ENCODE results near the gene RPL13A. TPM values are rescaled to one million over a fixed set of nuclear protein-coding genes. Genes with fewer than 3 reads are reported as not detected.

RPL13A gene
- total RNA-seq, 4 donors from 2014 or later, result 1,462 to 5,863 (median 3,544) TPM

- H3K9me3 ChIP-seq, result no peaks in the 10 kb centered on the region
- DNase-seq, result no peak
- no peaks in the 10 kb centered on the region for H3K36me3 ChIP-seq
- H3K4me3 ChIP-seq, result no peak overlapping the region
- TF ChIP-seq POLR2A (IDR thresholded peaks at IDR 0.05) (no peak), CTCF (IDR thresholded peaks at IDR 0.05) (no peak)
- peak overlapping the region in 1 of 2 donors; percentile 99 for H3K27ac ChIP-seq
- intact Hi-C loops (cut with DNase I; ENCODE audit: low total_unique reads), result no loop called here
- no peaks in the 10 kb centered on the region for H3K27me3 ChIP-seq
- peaks cover 0 to 5% of the 10 kb centered on the region in 2 donors for H3K4me1 ChIP-seq
These were observed 37.0 kb upstream of the RPL13A start for GRCh38 chr19:49450405-49450804.

- Histone ChIP-seq H3K9me3 (no peaks in the 10 kb centered on the region), H3K4me3 (peak within 1 kb of the TSS; percentile 84 to 96), H3K4me1 (peaks cover under 1 to 5% of the 10 kb centered on the region in 2 donors), H3K27ac (peak within 1 kb of the TSS; percentile 93 to 99), H3K36me3 (no peaks in the 10 kb centered on the region), H3K27me3 (no peaks in the 10 kb centered on the region)
- peak in 3 of 4 experiments; percentile 15 to 29 (median 26) for TF ChIP-seq CTCF (IDR thresholded peaks at IDR 0.05)
- peak; percentile 40 to 43 for TF ChIP-seq POLR2A (IDR thresholded peaks at IDR 0.05)
- intact Hi-C loops (cut with DNase I; ENCODE audit: low total_unique reads), result no loop called here
- DNase-seq, result peak; percentile 96 to 99
These were observed 35.8 kb upstream of the RPL13A start, which contains the start of gene PIH1D1 for GRCh38 chr19:49451430-49452181. TSS of gene PIH1D1 (minus strand) at chr19:49451814. CDS start at chr19:49451574, 240 bp downstream.

- Histone ChIP-seq H3K4me1 (peaks cover 2 to 5% of the 10 kb centered on the region in 2 donors), H3K36me3 (no peaks in the 10 kb centered on the region), H3K27ac (peak within 1 kb of the TSS; percentile 93 to 99), H3K9me3 (no peaks in the 10 kb centered on the region), H3K4me3 (peak within 1 kb of the TSS; percentile 84 to 96), H3K27me3 (no peaks in the 10 kb centered on the region)
- TF ChIP-seq CTCF (IDR thresholded peaks at IDR 0.05) (peak in 1 of 4 experiments; percentile 3), POLR2A (IDR thresholded peaks at IDR 0.05) (peak; percentile 63 to 91)
- intact Hi-C loops (cut with DNase I; ENCODE audit: low total_unique reads), result no loop called here
- DNase-seq, result peak; percentile 98
These were observed 34.2 kb upstream of the RPL13A start, which contains the start of gene ALDH16A1 for GRCh38 chr19:49453013-49453756. TSS of gene ALDH16A1 (plus strand) at chr19:49453225. CDS start at chr19:49453332, 107 bp downstream.

GRCh38 chr19:49453757-49454240 is 33.6 kb upstream of the RPL13A start:
- no peak for DNase-seq
- H3K4me3 ChIP-seq, result peak overlapping the region; percentile 52 to 53
- no peak for TF ChIP-seq POLR2A (IDR thresholded peaks at IDR 0.05)
- TF ChIP-seq CTCF (IDR thresholded peaks at IDR 0.05), result no peak
- no peaks in the 10 kb centered on the region for H3K36me3 ChIP-seq
- intact Hi-C loops (cut with DNase I; ENCODE audit: low total_unique reads), result no loop called here
- H3K27ac ChIP-seq, result peak overlapping the region; percentile 93 to 99
- H3K9me3 ChIP-seq, result no peaks in the 10 kb centered on the region
- H3K4me1 ChIP-seq, result peaks cover 2 to 5% of the 10 kb centered on the region in 2 donors
- H3K27me3 ChIP-seq, result no peaks in the 10 kb centered on the region

Measured in uterus (tissue), 4 donors.